HG03571 (cell line): ENCODE results near the gene ZNF804A.

Experiments
- ATAC-seq: cut with Tn5 transposase; IDR thresholded peaks from one replicate; pipeline ENCODE4 v1.9.1; 2021; ENCODE audit not compliant: unreplicated experiment

The ZNF804A gene

GRCh38 chr2:184598316-184599053 is at the start of gene ZNF804A:
Gene ZNF804A (plus strand): TSS chr2:184598529. CDS start chr2:184598960, 431 bp downstream.
- ATAC-seq = peak; percentile 75

- no peak for ATAC-seq
Measured at GRCh38 chr2:184549153-184549552, 49.2 kb upstream of the ZNF804A start.

- no peak for ATAC-seq
Measured at GRCh38 chr2:184551626-184552025, 46.7 kb upstream of the ZNF804A start.

- ATAC-seq = no peak
Measured at GRCh38 chr2:184554736-184555135, 43.6 kb upstream of the ZNF804A start.

GRCh38 chr2:184555352-184555751 is 43.0 kb upstream of the ZNF804A start:
- no peak for ATAC-seq

GRCh38 chr2:184556639-184557038 is 41.7 kb upstream of the ZNF804A start:
- ATAC-seq = no peak

GRCh38 chr2:184558713-184559464 is 39.4 kb upstream of the ZNF804A start:
- no peak for ATAC-seq

GRCh38 chr2:184560603-184561002 is 37.7 kb upstream of the ZNF804A start:
- ATAC-seq = no peak

GRCh38 chr2:184562532-184562931 is 35.8 kb upstream of the ZNF804A start:
- ATAC-seq = no peak

GRCh38 chr2:184564092-184564491 is 34.2 kb upstream of the ZNF804A start:
- no peak for ATAC-seq

GRCh38 chr2:184566716-184567115 is 31.6 kb upstream of the ZNF804A start:
- no peak for ATAC-seq

- no peak for ATAC-seq
Measured at GRCh38 chr2:184577056-184577455, 21.3 kb upstream of the ZNF804A start.

- no peak for ATAC-seq
Measured at GRCh38 chr2:184577743-184578142, 20.6 kb upstream of the ZNF804A start.

GRCh38 chr2:184579226-184579625 is 19.1 kb upstream of the ZNF804A start:
- no peak for ATAC-seq

GRCh38 chr2:184581391-184581790 is 16.9 kb upstream of the ZNF804A start:
- ATAC-seq = no peak

- ATAC-seq = no peak
Measured at GRCh38 chr2:184589261-184589660, 9.1 kb upstream of the ZNF804A start.

GRCh38 chr2:184596819-184597411 is 1.4 kb upstream of the ZNF804A start:
- ATAC-seq = no peak

GRCh38 chr2:184597571-184597991 is 748 bp upstream of the ZNF804A start:
- ATAC-seq = no peak

GRCh38 chr2:184598002-184598315 is 370 bp upstream of the ZNF804A start:
- ATAC-seq = no peak

GRCh38 chr2:184599054-184599871 is 934 bp downstream of the ZNF804A start:
- no peak for ATAC-seq

GRCh38 chr2:184599872-184600222 is 1.5 kb downstream of the ZNF804A start:
- no peak for ATAC-seq
